Liver (tissue), 9 donors: ENCODE results near the gene EHD1. TPM values are rescaled to one million over a fixed set of nuclear protein-coding genes. Genes with fewer than 3 reads are reported as not detected.

Experiments
- DNase-seq: peaks from one replicate; pipeline ENCODE4 v3.0.0-alpha.2; 2017; ENCODE audit warnings: low spot score
- H3K27ac ChIP-seq, 2 donors: one replicate each; pipeline ENCODE4 v1.7.0; 2013; ENCODE audit warnings: inconsistent platforms in 2 of 2, low read length in 2 of 2, control low read depth in 1 of 2, low read depth in 1 of 2, mild to moderate bottlenecking in 1 of 2
- H3K27me3 ChIP-seq, 4 donors: one replicate each; pipeline versions ENCODE4 v1.6.1 to v1.7.0; 2013; ENCODE audit warnings: low read length in 3 of 4, inconsistent platforms in 1 of 4, mild to moderate bottlenecking in 1 of 4, moderate library complexity in 1 of 4; ENCODE audit not compliant: control insufficient read depth in 4 of 4, insufficient read depth in 4 of 4
- H3K36me3 ChIP-seq, 4 donors: one replicate each; pipeline versions ENCODE4 v1.6.1 to v1.7.0; 2013; ENCODE audit warnings: low read length in 3 of 4, mild to moderate bottlenecking in 3 of 4, low read depth in 1 of 4, moderate library complexity in 1 of 4; ENCODE audit not compliant: control insufficient read depth in 4 of 4, insufficient read depth in 3 of 4
- H3K4me1 ChIP-seq, 4 donors: one replicate each; pipeline versions ENCODE4 v1.6.1 to v1.7.0; 2013; ENCODE audit warnings: low read length in 3 of 4, mild to moderate bottlenecking in 3 of 4, moderate library complexity in 1 of 4; ENCODE audit not compliant: control insufficient read depth in 4 of 4, insufficient read depth in 4 of 4
- H3K4me3 ChIP-seq, 3 donors: one replicate each; pipeline versions ENCODE4 v1.6.1 to v1.7.0; 2013; ENCODE audit warnings: low read length in 3 of 3, control low read depth in 1 of 3, low read depth in 1 of 3, mild to moderate bottlenecking in 1 of 3
- H3K9ac ChIP-seq, 2 donors: one replicate each; pipeline ENCODE4 v1.7.0; 2013; ENCODE audit warnings: low read length in 2 of 2, mild to moderate bottlenecking in 2 of 2, moderate library complexity in 2 of 2, control low read depth in 1 of 2, low read depth in 1 of 2
- H3K9me3 ChIP-seq, 4 donors: one replicate each; pipeline versions ENCODE4 v1.6.1 to v1.7.0; 2013; ENCODE audit warnings: low read length in 3 of 4; ENCODE audit not compliant: control insufficient read depth in 4 of 4
- ATF3 ChIP-seq: IDR thresholded peaks from 2 replicates; pipeline ENCODE4 v1.6.1; 2016; ENCODE audit warnings: antibody characterized with exemption
- CTCF ChIP-seq: fragments of 150-350 bp; IDR thresholded peaks from 2 replicates; pipeline ENCODE4 v1.5.1; 2017; ENCODE audit warnings: improper control_type of control experiment, low read depth, low read length; ENCODE audit not compliant: missing input control
- EGR1 ChIP-seq, 2 donors: IDR thresholded peaks; 2 replicates each; pipeline ENCODE4 v1.6.1; 2016 to 2018; ENCODE audit warnings: antibody characterized with exemption in 2 of 2, low read depth in 2 of 2
- FOXA1 ChIP-seq: IDR thresholded peaks from 2 replicates; pipeline ENCODE4 v1.6.1; 2016; ENCODE audit warnings: antibody characterized with exemption
- FOXA2 ChIP-seq: IDR thresholded peaks from 2 replicates; pipeline ENCODE4 v1.6.1; 2016; ENCODE audit warnings: antibody characterized with exemption
- GABPA ChIP-seq, 2 donors: IDR thresholded peaks in 1 of 2; conservative IDR thresholded peaks in 1 of 2; 2 replicates each; pipeline ENCODE4 v1.6.1; 2016; ENCODE audit warnings: antibody characterized with exemption in 2 of 2, mild to moderate bottlenecking in 1 of 2, moderate library complexity in 1 of 2
- HNF4A ChIP-seq, 2 donors: conservative IDR thresholded peaks; 2 replicates each; pipeline ENCODE4 v1.6.1; 2016; ENCODE audit warnings: antibody characterized with exemption in 2 of 2, mild to moderate bottlenecking in 2 of 2
- HNF4G ChIP-seq: IDR thresholded peaks from 2 replicates; pipeline ENCODE4 v1.6.1; 2016; ENCODE audit warnings: antibody characterized with exemption
- JUND ChIP-seq, 2 donors: IDR thresholded peaks; 2 replicates each; pipeline ENCODE4 v1.6.1; 2016; ENCODE audit warnings: antibody characterized with exemption in 2 of 2
- MAX ChIP-seq: IDR thresholded peaks from 2 replicates; pipeline ENCODE4 v1.6.1; 2016; ENCODE audit warnings: antibody characterized with exemption
- NR2F2 ChIP-seq: IDR thresholded peaks from 2 replicates; pipeline ENCODE4 v1.6.1; 2016; ENCODE audit warnings: antibody characterized with exemption
- RAD21 ChIP-seq, 2 donors: IDR thresholded peaks; 2 replicates each; pipeline ENCODE4 v1.6.1; 2016; ENCODE audit warnings: antibody characterized with exemption in 2 of 2, mild to moderate bottlenecking in 2 of 2
- REST ChIP-seq: IDR thresholded peaks from 2 replicates; pipeline ENCODE4 v1.6.1; 2016; ENCODE audit warnings: antibody characterized with exemption, mild to moderate bottlenecking
- RXRA ChIP-seq, 2 donors: IDR thresholded peaks; 2 replicates each; pipeline ENCODE4 v1.6.1; 2017 to 2018; ENCODE audit warnings: antibody characterized with exemption in 2 of 2, mild to moderate bottlenecking in 1 of 2
- SP1 ChIP-seq: IDR thresholded peaks from 2 replicates; pipeline ENCODE4 v1.6.1; 2018; ENCODE audit warnings: antibody characterized with exemption, mild to moderate bottlenecking
- TAF1 ChIP-seq: conservative IDR thresholded peaks from 2 replicates; pipeline ENCODE4 v1.6.1; 2016; ENCODE audit warnings: antibody characterized with exemption, mild to moderate bottlenecking
- YY1 ChIP-seq: IDR thresholded peaks from 2 replicates; pipeline ENCODE4 v1.6.1; 2016; ENCODE audit warnings: antibody characterized with exemption, mild to moderate bottlenecking
- ZBTB33 ChIP-seq: IDR thresholded peaks from 2 replicates; pipeline ENCODE4 v1.6.1; 2016; ENCODE audit warnings: antibody characterized with exemption
- WGBS: extraction: QIAGEN DNeasy Blood & Tissue Kit; methylation state at CpG from one replicate; pipeline ENCODE4 v1.1.7; 2013; 5-methylcytosine and 5-hydroxymethylcytosine counted together
- polyA plus RNA-seq, 2 donors: library from polyadenylated mRNA; stranded (reverse) in 1 of 2; unstranded in 1 of 2; fragments of 200-250 nt in 1 of 2; fragments of >200 nt in 1 of 2; fragmentation: Nextera tagmentation in 1 of 2; extraction: Ambion mirVana in 1 of 2; gene quantifications; one replicate each; pipeline versions ENCODE4 v1.2.1 to v1.2.3, GENCODE V29; 2013 to 2015
- total RNA-seq, 2 donors: library from RNA; depleted of rRNA; stranded (reverse); fragments of >200 nt; gene quantifications; one replicate each; pipeline ENCODE4 v1.2.3, GENCODE V29; 2014
- donor health status: healthy.
- donor health status: healthy.
- donor health status: healthy.
- donor health status: healthy.
- donor health status: healthy.

EHD1 gene
- total and polyA plus RNA-seq, 4 donors, result 8.3 to 36.4 (median 19.2) TPM

- Histone ChIP-seq H3K4me1 (peaks cover 11 to 24% (median 17%) of the 10 kb centered on the region in 4 donors), H3K27me3 (no peaks in the 10 kb centered on the region), H3K4me3 (peak overlapping the region; percentile 21 to 64 (median 52)), H3K27ac (peak overlapping the region; percentile 23 to 67), H3K36me3 (peaks cover 8 to 16% (median 13%) of the 10 kb centered on the region in 4 donors), H3K9ac (peak overlapping the region; percentile 66 to 94), H3K9me3 (no peaks in the 10 kb centered on the region)
- DNase-seq, result no peak
- no peak for TF ChIP-seq NR2F2
- TF ChIP-seq JUND (IDR thresholded peaks at IDR 0.05), result no peak
- no peak for TF ChIP-seq ATF3
- no peak for TF ChIP-seq YY1
- TF ChIP-seq REST, result no peak
- TF ChIP-seq HNF4G, result no peak
- no peak for TF ChIP-seq FOXA1
- TF ChIP-seq CTCF, result no peak
- TF ChIP-seq RAD21 (IDR thresholded peaks at IDR 0.05), result no peak
- TF ChIP-seq SP1, result no peak
- no peak for TF ChIP-seq MAX
- TF ChIP-seq ZBTB33, result no peak
- TF ChIP-seq TAF1, result no peak
- no peak for TF ChIP-seq RXRA (IDR thresholded peaks at IDR 0.05)
- no peak for TF ChIP-seq FOXA2
- no peak for TF ChIP-seq GABPA (IDR thresholded peaks at IDR 0.05 in 1 of 2, conservative IDR thresholded peaks at IDR 0.05 in 1 of 2)
- TF ChIP-seq HNF4A (conservative IDR thresholded peaks at IDR 0.05), result no peak
- TF ChIP-seq EGR1 (IDR thresholded peaks at IDR 0.05; ENCODE audit: low read depth in 2 of 2), result no peak
- 7% methylated on average over 6 of the region's 6 CpGs for WGBS
Measured at GRCh38 chr11:64917663-64917995, 39.2 kb upstream of the EHD1 start.
